ENCODE data around the gene RPS21. TPM values are rescaled to one million over a fixed set of nuclear protein-coding genes. Genes with fewer than 3 reads are reported as not detected.

The RPS21 gene
- total RNA-seq, 1 donor from 2014 or later: 1,935 TPM

- Histone ChIP-seq H3K4me3 (no peak overlapping the region), H3K27me3 (no peaks in the 10 kb centered on the region), H3K36me3 (no peaks in the 10 kb centered on the region), H3K4me1 (peaks cover 16% of the 10 kb centered on the region), H3K9me3 (no peaks in the 10 kb centered on the region), H3K27ac (no peak overlapping the region)
- no peak for TF ChIP-seq POLR2A (IDR thresholded peaks at IDR 0.05)
- no peak for TF ChIP-seq POLR2AphosphoS5 (IDR thresholded peaks at IDR 0.05; ENCODE audit: insufficient read depth in 1 of 2, low read depth in 1 of 2)
- TF ChIP-seq CTCF (IDR thresholded peaks at IDR 0.05): no peak
- intact Hi-C loops (cut with DNase I): loop anchor here (10.0 kb wide), 1 partner anchor 402 kb away; the partner anchor contains the start of gene COL9A3
- no peak for DNase-seq (ENCODE audit: extremely low spot score in 2 of 2)
These were observed 25.5 kb downstream of the RPS21 start for GRCh38 chr20:62412194-62413024.

DNA sequence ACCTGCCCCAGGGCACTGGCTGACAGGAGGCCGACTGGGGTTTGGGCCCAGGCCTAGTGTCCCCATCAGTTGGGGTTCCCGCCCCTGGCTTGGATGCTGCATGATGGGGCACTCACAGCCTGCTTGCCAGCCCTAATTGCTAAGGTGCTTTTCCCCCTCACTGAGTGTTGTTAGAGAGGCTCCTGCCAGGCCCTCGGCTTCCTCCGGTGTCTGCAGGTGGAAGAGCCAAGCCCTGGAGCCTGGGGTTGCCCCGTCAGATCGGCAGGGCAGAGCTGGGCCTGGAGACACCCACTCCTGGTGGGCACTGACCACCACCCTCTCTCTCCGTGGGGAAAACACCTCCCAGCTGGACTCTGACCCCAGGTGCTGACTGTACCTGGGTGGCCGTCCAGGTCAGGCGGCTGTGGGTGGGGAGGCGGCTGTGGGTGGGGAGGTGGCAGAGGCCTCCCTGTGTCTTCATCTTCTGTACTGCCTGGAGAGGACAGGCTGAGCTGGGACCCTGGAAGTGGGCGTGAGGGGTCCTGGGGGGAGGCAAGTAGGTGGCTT is 26.2 kb downstream of the RPS21 start:
- Histone ChIP-seq H3K4me1 (peaks cover 10% of the 10 kb centered on the region), H3K4me3 (no peak overlapping the region), H3K27me3 (no peaks in the 10 kb centered on the region), H3K36me3 (no peaks in the 10 kb centered on the region), H3K9me3 (no peaks in the 10 kb centered on the region), H3K27ac (no peak overlapping the region)
- DNase-seq (ENCODE audit: extremely low spot score in 2 of 2): no peak
- TF ChIP-seq POLR2AphosphoS5 (IDR thresholded peaks at IDR 0.05; ENCODE audit: insufficient read depth in 1 of 2, low read depth in 1 of 2): no peak
- TF ChIP-seq CTCF (IDR thresholded peaks at IDR 0.05): no peak
- TF ChIP-seq POLR2A (IDR thresholded peaks at IDR 0.05): no peak
- intact Hi-C loops (cut with DNase I): loop anchor here (10.0 kb wide), 1 partner anchor 402 kb away; the partner anchor contains the start of gene COL9A3

DNA sequence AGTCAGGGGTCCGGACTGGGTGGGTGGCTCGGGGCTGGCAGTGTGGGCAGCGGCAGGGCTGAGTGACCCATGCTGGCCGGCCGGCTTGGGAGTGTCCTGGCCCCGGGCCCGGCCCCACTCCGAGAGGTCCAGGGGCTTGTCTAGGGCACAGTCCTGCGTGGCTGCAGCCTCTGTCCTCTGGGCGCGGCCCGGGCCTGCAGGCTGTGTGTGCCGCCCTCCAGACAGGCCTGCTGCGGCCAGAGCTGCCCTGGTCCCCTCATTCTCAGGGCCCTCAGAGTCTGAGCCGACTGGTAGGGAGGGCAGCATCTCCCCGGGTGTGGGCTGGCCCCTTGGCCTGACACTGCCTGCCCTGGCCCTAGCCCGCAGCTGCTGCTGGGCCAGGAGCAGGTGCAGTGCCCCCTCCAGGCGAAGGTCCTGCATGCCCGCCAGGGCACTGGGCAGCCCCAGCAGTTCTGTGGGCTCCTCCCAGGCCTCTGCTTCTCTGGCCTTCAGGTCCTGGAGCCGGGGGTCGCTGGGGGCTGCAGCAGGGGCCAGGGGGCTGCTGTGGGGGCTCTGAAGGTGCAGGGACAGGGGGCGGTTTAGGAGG is 27.1 kb downstream of the RPS21 start:
- TF ChIP-seq POLR2A (IDR thresholded peaks at IDR 0.05) (no peak), CTCF (IDR thresholded peaks at IDR 0.05) (no peak), POLR2AphosphoS5 (IDR thresholded peaks at IDR 0.05; ENCODE audit: insufficient read depth in 1 of 2, low read depth in 1 of 2) (no peak)
- H3K36me3 ChIP-seq: no peaks in the 10 kb centered on the region
- H3K4me3 ChIP-seq: no peak overlapping the region
- intact Hi-C loops (cut with DNase I): loop anchor here (10.0 kb wide), 1 partner anchor 401 kb away; the partner anchor contains the start of gene COL9A3
- no peak for DNase-seq (ENCODE audit: extremely low spot score in 2 of 2)
- peaks cover 10% of the 10 kb centered on the region for H3K4me1 ChIP-seq
- no peak overlapping the region for H3K27ac ChIP-seq
- no peaks in the 10 kb centered on the region for H3K9me3 ChIP-seq
- H3K27me3 ChIP-seq: no peaks in the 10 kb centered on the region

DNA sequence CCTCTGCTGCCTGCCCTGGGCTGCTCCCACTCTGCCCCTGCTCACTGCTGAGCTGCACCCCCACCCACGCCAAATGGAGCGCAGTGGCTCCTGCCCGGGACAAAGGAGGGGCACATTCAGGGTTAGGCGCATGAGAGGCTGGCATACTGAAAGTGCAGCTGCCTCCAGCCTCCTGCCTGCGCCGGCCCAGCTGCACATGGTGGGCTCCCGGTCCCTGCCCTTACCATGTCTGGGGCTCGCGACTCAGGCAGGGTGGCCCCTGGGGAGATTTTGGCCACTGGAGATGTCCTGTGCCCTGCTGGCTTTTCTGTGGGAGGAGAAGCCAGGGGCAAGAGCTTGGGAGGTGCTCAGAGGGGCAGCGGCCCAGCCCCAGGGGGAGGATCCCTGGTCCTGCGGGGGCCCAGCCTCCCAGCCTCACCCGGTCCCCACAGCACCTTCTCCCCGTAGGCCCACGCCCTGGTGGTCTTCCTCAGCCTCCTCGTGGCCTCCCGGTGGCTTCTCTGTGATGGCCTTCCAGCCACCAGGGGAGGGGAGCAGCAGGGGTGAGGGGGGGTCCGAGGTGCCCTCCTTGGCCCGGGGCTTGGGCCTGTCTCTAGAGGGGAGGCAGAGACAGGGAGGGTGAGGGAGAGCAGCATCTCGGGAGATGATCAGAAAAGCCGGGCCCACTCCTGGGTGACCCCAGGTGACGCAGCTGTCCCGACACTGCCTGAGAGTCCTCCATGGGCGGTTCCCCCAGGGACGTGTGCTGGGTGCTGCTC is 28.6 kb downstream of the RPS21 start:
- Histone ChIP-seq H3K4me1 (peaks cover 2% of the 10 kb centered on the region), H3K27me3 (no peaks in the 10 kb centered on the region), H3K27ac (no peak overlapping the region), H3K4me3 (no peak overlapping the region), H3K9me3 (no peaks in the 10 kb centered on the region), H3K36me3 (no peaks in the 10 kb centered on the region)
- TF ChIP-seq POLR2AphosphoS5 (IDR thresholded peaks at IDR 0.05; ENCODE audit: insufficient read depth in 1 of 2, low read depth in 1 of 2) (no peak), CTCF (IDR thresholded peaks at IDR 0.05) (no peak), POLR2A (IDR thresholded peaks at IDR 0.05) (no peak)
- DNase-seq (ENCODE audit: extremely low spot score in 2 of 2): no peak
- intact Hi-C loops (cut with DNase I): loop anchor here (10.0 kb wide), 1 partner anchor 399 kb away; the partner anchor contains the start of gene COL9A3

All from vagina (tissue), 2 donors.